Amygdala (tissue), 56 donors: ENCODE results near the gene GANC.

ENCODE experiments used
- DNase-seq, 56 donors: peaks; one replicate each; lab custom pipeline; 2025; lab: John Stamatoyannopoulos, UW

The GANC gene

DNA sequence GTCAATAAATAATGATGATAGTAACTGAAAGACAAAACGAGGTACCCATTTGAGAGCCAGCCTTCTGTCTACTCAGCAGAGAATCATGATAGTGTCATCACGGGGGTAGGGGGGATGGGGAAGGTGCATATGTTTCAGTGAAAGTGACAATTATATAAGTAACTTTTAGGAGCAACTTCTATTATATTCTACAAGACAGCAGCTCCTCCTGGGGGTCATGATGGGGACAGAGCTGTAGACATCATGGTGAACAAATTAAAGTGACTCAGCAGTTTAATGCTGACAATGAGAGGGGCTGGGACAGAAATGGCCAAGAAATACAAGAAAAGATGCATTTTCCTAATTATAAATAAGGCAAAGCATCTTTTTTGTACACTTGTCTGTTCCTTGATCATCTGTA, 98.1 kb downstream of the GANC start:
- no peak for DNase-seq

DNA sequence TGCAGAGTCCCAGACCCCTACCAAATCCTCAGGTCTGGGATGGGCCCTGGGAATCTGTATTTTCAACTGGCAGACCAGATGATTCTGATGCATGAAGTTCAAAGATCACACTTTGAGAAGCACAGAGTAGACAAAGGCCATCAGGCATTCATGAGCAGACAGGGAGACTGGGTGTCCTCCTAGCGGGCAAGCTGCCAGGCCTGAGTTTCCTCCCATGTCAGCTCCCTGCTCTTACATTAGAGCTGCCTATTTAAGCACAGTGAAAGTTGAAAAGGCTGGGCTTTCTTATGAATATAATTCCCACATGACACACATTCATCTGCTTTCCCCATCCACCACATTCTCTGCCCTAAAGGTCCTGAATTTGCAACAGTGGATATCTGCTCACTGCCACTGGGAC, 100.3 kb downstream of the GANC start:
- DNase-seq: peak in 2 of 56 donors; percentile 15 to 17

GRCh38 chr15:42373936-42374335, 100.9 kb downstream of the GANC start:
- no peak for DNase-seq

GRCh38 chr15:42374810-42375209, 101.8 kb downstream of the GANC start:
- DNase-seq: no peak

DNA sequence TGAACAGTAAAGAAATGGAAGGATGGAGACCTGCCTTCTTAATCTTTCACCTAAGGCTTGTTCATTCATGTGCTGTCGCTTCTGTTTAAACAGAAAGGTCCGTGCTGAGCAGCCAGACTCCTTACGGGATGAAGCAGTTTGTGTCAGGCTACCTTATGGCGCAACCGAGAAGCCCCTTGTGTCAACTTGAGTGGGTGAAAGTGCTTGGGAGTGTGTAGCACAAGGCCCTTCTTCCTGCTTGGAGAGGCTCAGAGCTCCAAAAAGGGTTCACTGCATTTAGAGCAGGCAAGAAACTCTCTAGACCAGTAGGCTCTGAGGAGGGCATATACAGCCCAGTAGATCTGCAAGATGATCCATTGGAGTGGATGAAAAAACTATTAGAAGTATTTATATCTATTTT, 102.3 kb downstream of the GANC start:
- DNase-seq: no peak

DNA sequence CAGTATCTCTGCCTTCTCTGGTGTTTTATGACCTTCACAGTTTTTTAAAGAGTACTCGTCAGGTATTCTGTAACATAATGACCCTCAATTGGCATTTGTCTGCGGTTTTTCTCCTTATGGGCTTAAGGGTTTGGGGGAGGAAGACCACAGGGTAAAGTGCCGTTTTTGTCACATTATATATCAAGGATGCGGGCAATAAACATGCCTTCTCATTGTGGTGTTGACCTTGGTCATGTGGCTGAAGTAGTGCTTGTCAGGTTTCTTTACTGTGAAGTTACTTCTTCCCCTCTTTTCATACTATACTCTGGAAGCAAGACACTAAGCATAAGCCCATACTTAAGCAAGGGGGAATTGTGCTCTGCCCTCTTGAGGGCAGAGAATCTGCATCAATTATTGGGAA, 102.9 kb downstream of the GANC start:
- DNase-seq: no peak

DNA sequence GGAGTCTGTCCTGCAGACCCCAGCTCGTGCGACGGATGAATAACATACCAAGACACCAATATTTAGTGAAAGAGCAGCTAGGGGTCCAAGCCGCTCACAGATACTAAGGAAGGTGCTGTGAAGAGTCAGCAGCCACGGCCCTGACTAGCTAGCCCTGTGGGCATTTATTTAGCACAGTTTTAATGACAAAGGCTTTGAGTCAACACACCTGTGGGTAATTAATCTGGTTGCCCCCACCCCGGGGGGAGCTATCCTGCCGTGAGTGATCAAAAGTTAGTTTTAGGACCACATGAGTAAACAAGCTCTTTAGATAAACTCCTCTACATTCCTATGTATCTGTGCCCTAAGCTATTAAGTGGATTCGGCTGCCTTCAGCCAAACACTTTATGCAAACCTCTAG, 105.0 kb downstream of the GANC start:
- DNase-seq: no peak

DNA sequence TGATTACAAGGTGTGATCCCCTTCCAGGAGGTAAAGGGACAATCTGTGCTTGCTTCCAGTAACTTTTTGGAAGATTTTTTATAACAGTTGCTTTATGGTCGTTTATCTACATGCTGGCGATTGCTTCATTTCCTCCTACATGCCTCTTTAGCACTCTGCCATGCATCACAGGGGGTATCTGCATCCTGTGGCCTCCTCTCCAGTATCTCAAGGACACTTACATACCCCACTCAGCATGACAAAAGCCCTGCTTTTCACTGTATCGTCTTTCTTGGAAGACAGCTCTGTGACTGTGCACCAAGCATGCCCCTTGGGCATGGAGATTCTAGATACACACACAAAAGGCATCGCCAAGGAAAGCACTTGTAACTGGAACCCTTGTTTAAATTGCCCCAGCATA, 111.6 kb downstream of the GANC start:
- DNase-seq: no peak

DNA sequence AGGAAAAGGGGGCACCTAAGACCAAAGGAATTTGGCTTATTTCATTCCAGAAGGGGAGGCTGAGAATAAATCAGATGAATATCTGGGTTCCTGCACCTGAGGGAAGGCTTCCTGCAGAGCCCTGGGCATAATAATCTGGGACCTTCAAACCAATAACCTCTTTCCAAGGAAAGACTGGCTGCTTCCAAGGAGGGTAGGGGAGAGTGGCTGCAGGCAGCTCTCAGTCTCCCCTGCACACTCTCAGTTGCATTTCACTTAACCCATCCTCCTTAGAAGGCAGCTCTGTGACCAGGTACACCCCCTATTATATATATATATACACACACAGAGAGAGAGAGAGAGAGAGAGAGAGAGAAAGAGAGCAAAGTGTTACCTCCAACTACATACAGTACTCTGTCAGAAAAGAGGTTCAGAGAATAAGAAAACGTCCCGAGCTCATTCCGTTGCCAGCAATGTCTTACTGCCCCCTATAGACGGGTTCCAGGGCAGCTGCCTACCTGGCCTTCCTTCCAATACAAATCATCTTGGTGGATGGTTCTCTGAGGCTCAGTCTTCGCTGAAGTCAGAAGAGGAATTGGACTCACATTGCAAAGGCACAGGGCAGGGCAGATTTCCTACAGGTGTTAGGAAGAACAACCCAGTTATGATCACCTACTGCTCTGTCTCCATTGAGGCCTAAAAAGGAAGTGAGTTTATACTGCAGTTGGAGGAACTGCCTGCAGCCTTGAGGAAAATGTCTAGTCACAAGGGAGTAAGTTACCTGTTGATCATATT, 112.4 kb downstream of the GANC start:
- DNase-seq: peak in 5 of 56 donors; percentile 6 to 45 (median 16)

- no peak for DNase-seq
Observed at GRCh38 chr15:42385980-42386700, 113.1 kb downstream of the GANC start.

DNA sequence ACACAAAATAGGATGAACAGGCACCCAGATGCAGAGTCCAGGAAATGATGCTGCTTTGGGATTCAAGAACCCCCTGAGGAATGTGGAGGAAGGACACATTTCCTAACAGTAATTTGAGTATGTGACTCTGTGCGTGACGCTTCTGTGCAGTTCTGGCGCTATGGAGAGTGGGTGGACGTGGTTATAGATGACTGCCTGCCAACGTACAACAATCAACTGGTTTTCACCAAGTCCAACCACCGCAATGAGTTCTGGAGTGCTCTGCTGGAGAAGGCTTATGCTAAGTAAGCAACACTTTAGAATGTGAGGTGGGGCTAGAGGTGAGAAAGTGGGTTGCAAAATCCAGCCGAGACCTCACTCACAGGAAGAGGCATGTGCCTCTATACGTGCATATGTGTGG, 114.6 kb downstream of the GANC start:
- DNase-seq: no peak

- no peak for DNase-seq
Observed at GRCh38 chr15:42392309-42393024, 119.5 kb downstream of the GANC start.

DNA sequence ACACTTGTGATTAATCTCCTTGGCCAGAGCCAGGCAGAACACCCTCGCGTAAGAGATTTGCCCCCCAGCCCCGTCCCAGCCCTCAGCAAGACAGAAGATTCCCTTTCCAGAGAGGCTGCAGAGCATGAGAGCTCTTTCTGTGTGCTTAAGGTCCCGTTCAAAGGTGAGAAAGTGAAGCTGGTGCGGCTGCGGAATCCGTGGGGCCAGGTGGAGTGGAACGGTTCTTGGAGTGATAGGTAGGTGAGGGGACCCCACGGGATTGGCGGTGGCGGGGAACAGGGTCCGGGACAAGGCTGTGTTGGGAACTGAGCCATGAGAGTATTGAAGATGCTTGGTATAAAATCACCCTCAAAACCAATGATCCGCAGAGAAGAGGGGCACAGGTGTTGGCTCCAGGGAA, 121.1 kb downstream of the GANC start:
- DNase-seq: no peak

DNA sequence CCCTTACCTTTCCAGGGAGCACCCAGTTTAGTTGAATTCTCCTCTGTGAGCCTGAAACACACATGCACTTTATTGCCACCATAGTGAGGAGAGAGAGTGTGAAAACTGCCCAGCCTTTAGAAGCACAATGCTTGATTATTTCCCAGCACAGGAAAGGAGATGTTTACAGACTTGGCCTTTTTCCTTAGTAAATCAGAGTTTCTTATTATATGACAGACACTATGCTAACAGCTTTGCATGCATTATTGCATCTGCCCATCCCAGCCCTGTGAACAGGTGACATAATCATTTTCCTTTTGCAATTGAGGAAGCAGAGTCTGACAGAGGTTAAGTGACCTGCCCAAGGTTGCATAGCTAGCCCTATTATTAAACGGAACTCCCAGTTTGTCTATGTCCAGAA, 122.8 kb downstream of the GANC start:
- no peak for DNase-seq

- DNase-seq: no peak
Observed at GRCh38 chr15:42401544-42402454, 128.8 kb downstream of the GANC start.

DNA sequence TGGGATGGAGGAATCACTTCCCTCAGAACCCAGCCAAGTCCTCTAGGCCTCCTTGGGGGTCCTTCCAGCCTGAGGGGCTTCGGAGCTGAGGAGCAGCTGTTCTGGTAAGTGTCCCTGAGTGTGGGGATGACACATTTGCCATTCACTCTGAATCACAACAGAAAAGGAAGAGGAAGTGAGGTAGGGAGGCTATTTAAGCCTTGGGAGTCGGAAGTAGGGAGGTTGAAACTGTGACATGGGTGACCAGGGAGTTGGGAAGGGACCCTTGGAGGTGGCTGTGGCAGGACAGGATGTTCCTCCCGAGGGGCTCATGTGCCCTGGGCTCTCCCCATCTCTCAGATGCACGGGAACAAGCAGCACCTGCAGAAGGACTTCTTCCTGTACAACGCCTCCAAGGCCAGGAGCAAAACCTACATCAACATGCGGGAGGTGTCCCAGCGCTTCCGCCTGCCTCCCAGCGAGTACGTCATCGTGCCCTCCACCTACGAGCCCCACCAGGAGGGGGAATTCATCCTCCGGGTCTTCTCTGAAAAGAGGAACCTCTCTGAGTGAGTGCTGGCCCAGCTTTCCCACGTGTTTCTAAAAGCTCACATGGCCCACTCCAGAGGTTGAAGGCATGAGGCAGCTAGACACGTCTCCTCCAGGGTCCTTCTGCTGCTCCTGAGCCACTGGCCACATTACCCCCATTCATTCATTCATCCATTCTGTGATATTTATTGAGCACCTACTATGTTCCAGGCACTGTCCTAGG, 129.6 kb downstream of the GANC start:
- no peak for DNase-seq

DNA sequence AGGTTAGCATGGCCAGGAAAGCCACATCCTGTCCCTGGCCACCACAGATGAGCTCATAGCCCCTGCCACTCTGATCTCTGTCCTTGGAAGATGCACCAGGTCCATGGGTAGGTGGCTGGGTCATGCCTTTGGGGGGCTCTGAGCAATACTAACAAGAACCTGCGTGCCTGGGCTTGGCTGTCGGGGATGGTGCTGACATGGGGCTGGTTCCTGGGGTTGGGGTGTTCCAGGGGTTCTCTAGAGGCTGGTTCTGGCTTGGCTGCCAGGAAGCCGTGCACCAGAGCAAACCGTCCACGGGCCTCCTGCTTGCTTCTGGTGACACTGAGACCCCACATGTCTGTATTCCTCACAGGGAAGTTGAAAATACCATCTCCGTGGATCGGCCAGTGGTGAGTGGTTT, 130.4 kb downstream of the GANC start:
- DNase-seq: no peak

DNA sequence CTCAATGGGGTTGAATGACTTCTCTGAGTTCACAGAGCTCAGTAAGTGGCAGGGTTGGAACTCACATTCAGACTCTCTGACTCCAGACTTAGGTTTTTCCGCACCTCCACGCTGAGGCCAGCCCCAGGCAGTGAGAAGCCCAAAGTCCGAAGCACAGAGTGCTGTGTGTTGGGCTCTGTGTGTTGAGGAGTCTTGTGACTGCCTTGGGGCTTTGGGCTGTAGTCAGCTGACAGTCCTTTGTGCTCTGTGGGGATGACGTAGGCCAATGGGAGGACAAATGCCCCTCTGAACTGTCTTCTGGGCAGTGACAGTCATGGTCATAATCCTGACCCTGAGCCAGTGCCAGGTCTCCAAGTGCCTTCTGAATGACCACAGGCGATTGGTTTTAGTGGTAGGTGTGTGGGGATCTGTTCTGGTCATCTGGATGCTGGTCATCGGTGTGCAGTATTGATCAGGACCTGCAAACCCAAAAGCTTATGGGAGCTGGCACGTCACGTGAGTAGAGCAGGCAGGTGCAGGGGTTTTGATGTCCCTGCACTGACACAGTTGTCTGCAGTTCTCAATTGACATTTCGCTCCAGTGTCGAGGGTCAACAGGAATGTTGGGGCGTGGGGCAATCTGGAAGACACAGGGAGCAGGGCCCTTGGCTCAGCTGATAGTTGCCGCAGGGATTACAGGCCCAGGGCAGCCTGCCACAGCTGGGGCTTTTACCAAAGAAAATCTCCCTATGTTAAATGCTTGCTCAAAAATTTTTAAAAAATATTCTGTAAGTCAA, 131.6 kb downstream of the GANC start:
- peak in 54 of 56 donors; percentile 31 to 96 (median 80) for DNase-seq
